HG03103 (cell line): ENCODE results near the gene TRIM59.

Experiments
- ATAC-seq: cut with Tn5 transposase; IDR thresholded peaks from one replicate; pipeline ENCODE4 v1.9.1; 2021; ENCODE audit warnings: low read depth; ENCODE audit not compliant: unreplicated experiment

Gene TRIM59

DNA sequence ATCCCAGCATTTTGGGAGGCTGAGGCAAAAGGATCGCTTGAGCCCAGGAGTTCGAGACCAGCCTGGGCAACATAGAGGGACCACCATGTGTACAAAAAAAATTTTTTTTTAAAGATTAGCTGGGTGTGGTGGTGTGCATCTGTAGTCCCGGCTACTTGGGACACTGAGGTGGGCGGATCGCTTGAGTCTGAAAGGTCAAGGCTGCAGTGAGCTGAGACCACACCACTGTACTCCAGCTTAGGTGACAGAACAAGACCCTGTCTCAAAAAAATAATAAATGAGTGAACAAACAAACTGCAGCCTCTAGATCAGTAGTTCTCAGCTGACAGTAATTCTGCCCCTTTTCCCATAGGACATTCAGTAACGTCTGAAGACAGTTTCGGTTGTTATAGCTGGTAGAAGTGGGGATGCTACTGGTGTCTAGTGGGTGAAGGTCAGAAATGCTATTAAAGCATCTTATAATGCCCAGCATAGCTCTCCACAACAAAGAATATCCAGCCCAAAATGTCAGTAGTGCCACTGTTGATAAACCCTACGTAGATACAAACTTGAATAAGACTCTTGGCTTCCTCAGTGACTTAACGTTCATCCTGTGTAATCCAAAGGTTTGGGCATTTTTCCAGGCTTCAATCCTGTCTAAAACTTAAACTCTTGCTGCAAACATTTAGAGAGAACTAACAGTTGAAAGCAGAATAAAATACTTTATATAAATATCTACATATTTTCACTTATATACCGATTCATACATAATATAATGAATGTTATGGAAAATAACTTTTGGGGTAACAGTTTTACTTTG, 39.6 kb downstream of the TRIM59 start:
- no peak for ATAC-seq

DNA sequence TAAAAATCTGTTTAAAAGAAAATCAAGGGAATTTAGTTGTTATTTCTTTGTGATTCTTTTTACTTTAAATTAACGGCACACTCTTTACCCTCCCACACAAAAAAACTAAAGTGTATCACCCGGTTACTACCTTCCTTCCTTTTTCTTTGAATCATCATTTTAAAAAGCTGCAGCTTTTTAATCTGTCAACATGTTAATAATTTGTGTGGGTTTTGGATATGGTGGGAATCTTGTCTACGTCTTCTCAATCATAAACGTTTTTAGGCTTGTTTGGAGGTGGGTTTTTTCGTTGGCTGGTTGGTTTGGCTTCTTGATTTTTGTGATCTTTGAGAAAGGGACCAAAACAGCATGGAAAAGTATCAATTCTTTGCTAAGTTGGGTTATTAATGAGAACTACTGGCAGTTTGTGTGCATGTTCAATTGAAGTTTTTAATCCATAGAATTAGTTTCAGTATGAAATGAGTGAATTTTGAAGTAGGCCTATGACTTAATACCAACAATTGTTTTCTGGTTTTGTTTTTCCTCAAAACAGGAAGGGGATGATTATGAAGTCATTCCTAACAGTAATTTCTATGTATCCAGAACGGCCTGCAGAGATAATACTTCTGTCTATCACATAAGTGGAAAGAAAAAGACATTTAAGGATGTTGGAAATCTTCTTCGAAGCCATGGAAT, 45.7 kb downstream of the TRIM59 start:
- ATAC-seq = no peak

DNA sequence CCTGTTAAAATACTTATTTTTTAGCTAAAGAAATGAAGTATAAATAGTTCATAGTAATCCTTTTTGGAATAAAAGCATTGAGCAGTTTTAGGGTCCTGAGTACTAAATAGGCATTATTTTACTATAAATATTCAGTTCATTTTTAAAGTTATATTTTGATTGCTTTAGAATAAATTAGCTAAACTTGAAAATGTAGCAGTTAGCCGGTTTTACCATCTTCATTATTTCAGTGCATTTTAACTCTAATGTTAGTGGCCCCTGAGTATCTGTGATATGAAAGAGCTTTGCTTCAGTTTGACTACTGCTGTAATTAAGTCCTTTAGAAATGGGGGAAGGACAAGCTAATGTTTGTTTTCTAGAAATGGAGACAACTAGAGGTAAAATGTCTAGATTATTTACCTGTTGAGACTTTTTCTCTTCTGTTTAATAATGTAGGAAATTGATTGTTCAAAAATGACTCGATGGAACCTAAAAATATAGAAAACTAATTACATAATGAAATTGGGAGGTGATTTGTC, 46.5 kb downstream of the TRIM59 start:
- no peak for ATAC-seq

DNA sequence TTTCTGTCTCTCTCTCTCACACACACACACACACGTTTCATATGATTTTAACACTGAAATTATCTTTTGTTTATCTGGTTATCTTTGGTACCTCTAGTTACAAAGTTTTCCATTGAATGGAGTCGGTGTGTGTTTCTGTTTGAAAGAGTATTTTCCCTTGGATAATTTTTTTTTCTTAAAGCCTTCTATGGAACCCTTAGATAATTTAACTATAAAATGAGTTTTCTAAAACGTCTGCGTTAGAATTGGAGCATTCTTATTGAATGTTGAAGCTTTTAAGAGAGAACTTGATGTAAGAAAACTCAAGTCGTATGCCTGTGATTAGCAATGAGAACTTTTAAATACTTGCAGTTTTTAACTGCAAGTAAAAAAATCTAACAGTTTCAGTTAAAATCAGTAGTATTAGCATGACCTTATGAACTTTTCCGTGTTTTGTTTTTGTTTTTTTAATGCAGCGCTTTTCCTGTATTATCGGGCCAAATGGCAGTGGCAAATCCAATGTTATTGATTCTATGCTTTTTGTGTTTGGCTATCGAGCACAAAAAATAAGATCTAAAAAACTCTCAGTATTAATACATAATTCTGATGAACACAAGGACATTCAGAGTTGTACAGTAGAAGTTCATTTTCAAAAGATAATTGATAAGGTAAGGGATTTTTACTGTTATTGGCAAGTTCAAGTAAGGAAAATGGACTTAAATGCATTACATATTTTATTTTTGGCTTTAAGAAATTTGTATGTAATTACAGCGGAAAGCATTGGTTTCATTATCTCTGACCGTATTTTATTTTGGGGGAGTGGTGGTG, 47.2 kb downstream of the TRIM59 start:
- no peak for ATAC-seq

DNA sequence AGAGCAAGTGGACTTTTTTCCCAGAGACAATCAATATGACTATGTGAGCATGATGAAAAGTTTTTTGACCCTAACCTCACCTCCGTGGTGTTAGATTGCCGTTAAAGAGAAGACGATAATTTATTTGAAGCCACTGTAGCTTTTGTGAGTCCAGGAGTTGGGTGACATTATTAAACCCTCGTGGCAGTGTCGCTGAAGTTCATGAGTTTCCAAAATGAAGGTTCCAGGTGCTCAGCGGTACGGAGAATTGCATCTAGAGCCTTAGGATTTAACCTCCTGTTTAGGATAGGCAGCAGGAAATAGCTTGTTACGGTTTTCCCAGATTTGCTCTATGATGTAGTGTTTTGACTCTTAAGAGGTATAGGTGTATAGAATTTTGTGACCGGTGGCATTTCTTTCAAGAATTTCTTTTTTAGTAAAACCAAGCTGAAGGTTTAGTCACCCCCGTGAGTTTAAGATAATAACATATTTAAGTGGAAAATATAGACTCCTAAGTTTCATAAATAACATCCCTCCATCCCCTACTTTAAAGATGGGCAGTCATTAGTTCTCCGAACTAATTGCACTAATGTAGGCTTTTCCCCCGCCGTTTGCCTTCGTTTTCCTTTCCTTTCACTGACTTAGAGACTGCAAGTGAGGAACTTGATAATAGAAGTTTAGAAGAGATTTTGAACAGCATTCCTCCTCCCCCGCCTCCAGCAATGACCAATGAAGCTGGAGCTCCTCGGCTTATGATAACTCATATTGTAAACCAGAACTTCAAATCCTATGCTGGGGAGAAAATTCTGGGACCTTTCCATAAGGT, 48.1 kb downstream of the TRIM59 start:
- ATAC-seq = no peak

DNA sequence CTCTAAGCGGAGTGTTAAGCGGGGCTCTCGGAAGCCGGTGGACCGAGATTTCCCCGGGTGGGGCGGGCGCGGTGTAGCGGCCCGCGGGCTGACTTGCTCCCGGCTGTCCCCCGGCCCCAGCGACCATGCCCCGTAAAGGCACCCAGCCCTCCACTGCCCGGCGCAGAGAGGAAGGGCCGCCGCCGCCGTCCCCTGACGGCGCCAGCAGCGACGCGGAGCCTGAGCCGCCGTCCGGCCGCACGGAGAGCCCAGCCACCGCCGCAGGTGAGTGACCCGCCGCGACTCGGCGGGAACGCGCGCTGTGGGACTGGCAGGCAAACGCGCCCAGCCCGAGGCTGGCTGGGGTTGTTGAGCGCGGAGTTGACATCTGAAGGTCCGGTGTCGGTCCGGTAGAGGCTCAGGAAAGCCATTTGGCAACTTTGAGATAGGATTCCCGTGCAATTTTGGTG, 48.9 kb downstream of the TRIM59 start:
- ATAC-seq = no peak

DNA sequence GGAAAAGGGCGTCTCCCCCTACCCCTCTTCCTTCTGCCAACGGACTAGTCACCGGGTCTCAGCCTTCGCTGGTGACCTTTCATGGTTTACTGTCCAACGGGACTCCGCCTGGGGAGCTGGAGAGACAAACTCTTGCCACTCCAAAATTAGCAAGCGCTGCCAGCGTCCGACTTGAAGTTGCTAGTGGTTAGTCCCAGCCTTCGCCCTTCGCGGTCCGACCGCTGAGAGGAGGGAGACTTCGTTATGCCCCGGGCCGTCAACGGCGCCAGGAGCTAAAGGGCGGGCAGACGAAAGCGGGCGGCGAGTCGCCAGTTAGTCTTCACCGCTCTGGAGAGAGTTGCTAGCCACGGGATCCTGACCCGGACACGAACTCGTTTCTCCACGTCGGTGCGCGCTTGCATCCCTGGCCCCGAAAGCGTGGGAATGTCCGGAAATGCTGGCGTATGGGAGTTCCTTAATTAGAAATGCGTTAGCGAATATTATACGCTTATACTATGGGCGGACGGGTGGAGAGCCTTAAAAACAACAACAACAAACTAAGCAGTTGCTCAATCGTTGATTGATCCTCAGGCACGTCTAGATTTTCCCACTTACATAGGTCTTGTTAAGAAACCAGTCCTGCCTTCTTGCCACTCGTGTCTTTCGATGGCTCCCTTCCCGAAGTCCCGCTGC, 49.4 kb downstream of the TRIM59 start:
- ATAC-seq = no peak

DNA sequence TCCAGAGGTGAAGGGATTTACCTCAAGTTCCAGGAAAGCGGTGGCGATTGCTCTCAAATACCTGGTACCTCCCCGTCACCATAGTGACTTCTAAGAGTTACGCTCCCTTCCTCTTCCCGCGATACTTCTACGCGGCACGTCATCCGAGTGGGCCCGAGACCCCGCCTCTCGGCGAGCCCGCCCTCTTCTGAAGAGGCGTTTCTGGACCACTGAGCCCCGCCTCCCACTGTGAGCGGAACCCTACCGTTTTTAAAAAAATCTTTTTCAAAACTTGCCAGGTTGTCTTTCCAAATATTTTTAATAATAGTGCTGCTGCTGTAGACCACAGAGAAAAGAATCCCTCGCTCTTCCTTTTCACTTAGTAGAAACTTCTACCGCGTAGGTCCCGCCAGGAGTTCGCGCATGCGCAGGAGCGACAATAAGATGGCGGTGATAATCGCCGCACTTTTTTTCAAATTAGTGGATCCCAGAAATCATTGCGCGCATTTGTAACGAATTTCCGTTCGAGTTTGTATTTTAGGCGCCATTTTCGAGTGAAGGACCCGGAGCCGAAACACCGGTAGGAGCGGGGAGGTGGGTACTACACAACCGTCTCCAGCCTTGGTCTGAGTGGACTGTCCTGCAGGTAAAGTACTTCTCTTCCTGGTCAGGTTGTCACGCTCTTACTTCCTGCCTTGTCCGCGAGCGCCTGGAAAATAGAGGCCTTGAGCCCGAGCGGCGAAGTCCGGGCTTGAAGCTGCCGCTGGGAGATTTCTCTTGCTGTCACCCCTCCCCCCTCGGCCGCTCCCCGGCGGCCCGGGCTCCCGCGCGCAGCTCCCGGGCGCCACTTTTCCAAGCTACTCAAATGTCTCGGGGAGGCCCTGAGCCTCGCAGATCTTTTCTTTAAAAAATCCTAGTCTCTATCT, 50.2 kb downstream of the TRIM59 start, which contains the start of the genes IFT80 and SMC4:
IFT80 (minus strand) TSS at position 101 of the 905 bp plus-strand sequence. CDS start 14,625 bp downstream, outside the sequence.
SMC4 (plus strand) TSS at position 526 of the 905 bp plus-strand sequence. CDS start 1,177 bp downstream, outside the sequence.
- ATAC-seq = peak; percentile 95

DNA sequence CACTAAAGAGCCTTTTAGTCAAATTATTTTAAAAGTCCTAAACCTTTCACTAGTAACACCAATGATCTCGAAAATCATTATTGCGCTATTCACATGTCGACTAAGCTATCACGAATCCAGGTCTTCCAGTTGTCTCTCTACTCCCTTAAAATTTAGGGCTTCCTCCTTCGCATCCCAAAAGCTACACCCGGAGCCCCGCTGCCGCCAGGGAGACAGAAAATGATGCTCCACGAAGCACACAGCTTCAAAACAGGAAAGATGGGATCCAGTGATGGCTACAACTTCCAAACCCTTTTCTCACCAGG, 50.8 kb downstream of the TRIM59 start:
- ATAC-seq = peak; percentile 3

DNA sequence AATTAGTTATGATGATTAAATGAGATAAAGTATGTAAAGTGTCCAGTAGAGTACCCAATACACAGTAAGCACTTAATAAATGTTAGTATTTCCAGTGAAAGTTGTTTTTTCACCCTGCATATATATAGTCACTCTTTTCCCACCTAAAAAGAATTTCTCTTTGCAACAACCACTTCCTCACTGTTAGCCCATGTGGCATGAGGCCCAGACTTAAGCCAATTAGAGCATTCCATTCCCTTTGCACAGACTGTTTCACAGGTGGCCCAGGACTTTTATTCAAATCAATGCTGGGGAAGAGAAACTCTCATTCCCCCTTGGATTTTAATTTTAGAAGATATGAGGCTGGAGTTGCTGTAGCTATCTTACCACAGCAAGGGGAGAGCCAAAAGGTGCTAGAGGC, 54.3 kb downstream of the TRIM59 start:
- ATAC-seq = no peak

DNA sequence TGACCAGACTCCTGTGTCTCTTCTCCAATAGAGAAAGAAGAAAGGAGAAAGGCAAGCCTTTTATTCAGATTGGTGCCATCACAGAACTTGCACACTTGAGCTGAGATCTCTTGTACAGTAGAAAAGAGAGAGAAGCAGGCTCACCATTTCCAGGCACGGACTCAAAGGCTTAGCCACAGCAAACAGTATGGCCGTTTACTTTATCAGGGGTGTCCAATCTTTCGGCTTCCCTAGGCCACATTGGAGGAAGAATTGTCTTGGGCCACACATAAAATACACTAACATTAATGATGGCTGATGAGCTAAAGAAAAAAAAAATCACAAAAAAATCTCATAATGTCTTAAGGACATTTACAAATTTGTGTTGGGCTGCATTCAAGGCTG, 55.6 kb downstream of the TRIM59 start:
- no peak for ATAC-seq

DNA sequence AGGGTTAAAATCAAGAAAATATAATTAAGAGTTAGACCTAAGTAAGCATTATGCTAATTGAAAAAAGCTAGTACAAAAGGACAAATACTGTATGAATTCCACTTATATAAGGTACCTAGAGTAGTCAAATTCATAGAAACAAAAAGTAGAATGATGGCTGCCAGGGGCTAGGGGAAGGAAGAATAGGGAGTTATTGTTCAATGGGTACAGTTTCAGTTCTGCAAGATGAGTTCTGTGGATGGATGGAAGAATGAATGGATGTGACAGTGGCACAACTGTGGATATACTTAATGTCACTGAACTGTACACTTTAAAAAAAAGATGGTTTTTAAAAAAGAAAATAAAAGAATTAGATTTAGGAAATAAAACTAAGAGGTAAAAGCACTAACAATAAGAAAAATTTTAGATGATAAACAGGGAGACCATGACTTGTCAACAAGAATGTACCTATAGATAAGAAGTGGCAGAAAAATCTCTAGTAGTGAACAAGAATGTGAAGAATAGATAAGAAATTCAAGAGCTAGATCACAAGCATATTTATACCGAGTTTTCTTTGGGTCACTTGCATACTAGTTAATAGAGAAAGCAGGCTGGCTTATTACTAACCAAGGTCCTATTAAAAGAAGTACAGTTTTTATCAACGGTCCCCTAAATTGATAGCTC, 56.1 kb downstream of the TRIM59 start:
- no peak for ATAC-seq

DNA sequence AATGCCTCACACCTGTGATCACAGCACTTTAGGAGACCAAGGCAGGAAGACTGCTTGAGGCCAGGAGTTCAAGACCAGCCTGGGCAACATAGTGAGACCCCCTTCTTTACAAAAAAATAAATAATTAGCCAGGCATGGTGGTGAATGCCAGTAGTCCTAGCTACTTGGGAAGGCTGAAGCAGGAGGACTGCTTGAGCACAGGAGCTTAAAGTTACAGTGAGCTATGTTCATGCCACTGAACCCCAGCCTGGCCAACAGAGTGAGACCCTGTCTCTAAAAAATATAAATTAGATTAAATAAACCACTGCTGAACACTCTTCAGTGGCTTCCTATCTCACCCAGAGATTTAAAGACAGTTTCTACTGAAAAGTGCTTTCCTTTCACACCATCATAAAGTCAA, 56.8 kb downstream of the TRIM59 start:
- no peak for ATAC-seq

DNA sequence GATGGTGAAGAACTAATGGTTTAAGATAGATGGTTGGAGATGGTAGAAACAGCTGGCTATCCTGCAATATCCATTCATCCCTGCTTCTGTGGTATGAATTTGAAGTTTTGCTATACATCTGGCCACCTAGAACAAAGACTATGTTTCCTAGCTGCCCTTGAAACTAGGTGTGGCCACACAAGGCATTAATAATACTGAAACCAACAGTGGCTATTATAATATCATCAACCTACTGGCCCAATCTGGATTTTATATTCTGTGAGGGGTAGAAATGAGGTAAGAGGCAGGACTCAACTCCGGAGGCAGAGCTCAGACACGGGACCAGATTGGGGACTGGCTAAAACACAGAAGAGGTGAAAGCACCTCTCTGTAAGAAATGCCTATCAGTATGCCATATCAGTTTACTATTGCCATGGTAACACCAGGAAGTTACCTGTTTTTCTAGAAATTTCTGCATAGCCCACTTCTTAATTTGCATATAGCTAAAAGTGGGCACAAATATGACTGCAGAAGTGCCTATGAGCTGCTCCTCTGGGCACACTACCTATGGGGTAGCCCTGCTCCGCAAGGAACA, 58.9 kb downstream of the TRIM59 start:
- ATAC-seq = no peak
